ENCODE results near the gene NELFA. TPM values are rescaled to one million over a fixed set of nuclear protein-coding genes. Genes with fewer than 3 reads are reported as not detected.

The NELFA gene
- total and polyA plus RNA-seq, 9 donors, result 14.8 to 32.5 (median 23.3) TPM

- H3K4me1 ChIP-seq (ENCODE audit: control insufficient read depth, insufficient read depth, low read length), result peaks cover 8% of the 10 kb centered on the region
- H3K4me3 ChIP-seq (ENCODE audit: low read length), result no peak overlapping the region
- WGBS (ENCODE audit: insufficient coverage), result 85% methylated on average over 28 of the region's 34 CpGs
- no peak overlapping the region for H3K27ac ChIP-seq (ENCODE audit: low read length)
- DNase-seq, result no peak
- no peaks in the 10 kb centered on the region for H3K27me3 ChIP-seq (ENCODE audit: control insufficient read depth, insufficient read depth, low read length)
- peaks cover 95% of the 10 kb centered on the region for H3K36me3 ChIP-seq (ENCODE audit: control insufficient read depth, insufficient read depth, low read length)
- no peaks in the 10 kb centered on the region for H3K9me3 ChIP-seq (replicated peaks; ENCODE audit: control insufficient read depth, low read depth, low read length)
These were observed 25.5 kb downstream of the NELFA start for GRCh38 chr4:1983053-1983845.

- Histone ChIP-seq H3K27me3 (ENCODE audit: control insufficient read depth, insufficient read depth, low read length) (no peaks in the 10 kb centered on the region), H3K4me1 (ENCODE audit: control insufficient read depth, insufficient read depth, low read length) (peaks cover 8% of the 10 kb centered on the region), H3K4me3 (ENCODE audit: low read length) (no peak overlapping the region), H3K36me3 (ENCODE audit: control insufficient read depth, insufficient read depth, low read length) (peaks cover 94% of the 10 kb centered on the region), H3K27ac (ENCODE audit: low read length) (no peak overlapping the region), H3K9me3 (replicated peaks; ENCODE audit: control insufficient read depth, low read depth, low read length) (no peaks in the 10 kb centered on the region)
- WGBS (ENCODE audit: insufficient coverage), result 85% methylated on average over 4 of the region's 16 CpGs
- no peak for DNase-seq
These were observed 26.4 kb downstream of the NELFA start for GRCh38 chr4:1982124-1983052.

GRCh38 chr4:1981251-1982058, 27.3 kb downstream of the NELFA start:
- Histone ChIP-seq H3K27ac (ENCODE audit: low read length) (no peak overlapping the region), H3K4me1 (ENCODE audit: control insufficient read depth, insufficient read depth, low read length) (peaks cover 16% of the 10 kb centered on the region), H3K36me3 (ENCODE audit: control insufficient read depth, insufficient read depth, low read length) (peaks cover 94% of the 10 kb centered on the region), H3K9me3 (replicated peaks; ENCODE audit: control insufficient read depth, low read depth, low read length) (no peaks in the 10 kb centered on the region), H3K4me3 (ENCODE audit: low read length) (no peak overlapping the region), H3K27me3 (ENCODE audit: control insufficient read depth, insufficient read depth, low read length) (no peaks in the 10 kb centered on the region)
- DNase-seq, result no peak
- 71% methylated on average over 11 of the region's 22 CpGs for WGBS (ENCODE audit: insufficient coverage)

- WGBS (ENCODE audit: insufficient coverage), result 91% methylated on average over 7 of the region's 16 CpGs
These were observed 28.2 kb downstream of the NELFA start for GRCh38 chr4:1980561-1981041.

GRCh38 chr4:1979477-1980196, 29.1 kb downstream of the NELFA start:
- H3K4me3 ChIP-seq (ENCODE audit: low read length), result no peak overlapping the region
- H3K9me3 ChIP-seq (replicated peaks; ENCODE audit: control insufficient read depth, low read depth, low read length), result no peaks in the 10 kb centered on the region
- peaks cover 94% of the 10 kb centered on the region for H3K36me3 ChIP-seq (ENCODE audit: control insufficient read depth, insufficient read depth, low read length)
- no peak overlapping the region for H3K27ac ChIP-seq (ENCODE audit: low read length)
- WGBS (ENCODE audit: insufficient coverage), result 78% methylated on average over 11 of the region's 22 CpGs
- H3K27me3 ChIP-seq (ENCODE audit: control insufficient read depth, insufficient read depth, low read length), result no peaks in the 10 kb centered on the region
- H3K4me1 ChIP-seq (ENCODE audit: control insufficient read depth, insufficient read depth, low read length), result peaks cover 21% of the 10 kb centered on the region
- no peak for DNase-seq

More at GRCh38 chr4:1980561-1981041, 28.2 kb downstream of the NELFA start:
- Histone ChIP-seq H3K27ac (ENCODE audit: low read length) (no peak overlapping the region), H3K36me3 (ENCODE audit: control insufficient read depth, insufficient read depth, low read length) (peaks cover 93% of the 10 kb centered on the region), H3K9me3 (replicated peaks; ENCODE audit: control insufficient read depth, low read depth, low read length) (no peaks in the 10 kb centered on the region), H3K4me1 (ENCODE audit: control insufficient read depth, insufficient read depth, low read length) (peaks cover 21% of the 10 kb centered on the region), H3K27me3 (ENCODE audit: control insufficient read depth, insufficient read depth, low read length) (no peaks in the 10 kb centered on the region), H3K4me3 (ENCODE audit: low read length) (no peak overlapping the region)
- DNase-seq, result no peak

GRCh38 chr4:1978741-1979476, 29.9 kb downstream of the NELFA start:
- peaks cover 21% of the 10 kb centered on the region for H3K4me1 ChIP-seq (ENCODE audit: control insufficient read depth, insufficient read depth, low read length)
- no peak overlapping the region for H3K27ac ChIP-seq (ENCODE audit: low read length)
- no peak for DNase-seq
- 86% methylated on average over 29 of the region's 45 CpGs for WGBS (ENCODE audit: insufficient coverage)
- no peaks in the 10 kb centered on the region for H3K9me3 ChIP-seq (replicated peaks; ENCODE audit: control insufficient read depth, low read depth, low read length)
- H3K4me3 ChIP-seq (ENCODE audit: low read length), result no peak overlapping the region
- H3K27me3 ChIP-seq (ENCODE audit: control insufficient read depth, insufficient read depth, low read length), result no peaks in the 10 kb centered on the region
- H3K36me3 ChIP-seq (ENCODE audit: control insufficient read depth, insufficient read depth, low read length), result peaks cover 93% of the 10 kb centered on the region

GRCh38 chr4:1978226-1978625, 30.5 kb downstream of the NELFA start:
- H3K27me3 ChIP-seq (ENCODE audit: control insufficient read depth, insufficient read depth, low read length), result no peaks in the 10 kb centered on the region
- 90% methylated on average over 12 of the region's 13 CpGs for WGBS (ENCODE audit: insufficient coverage)
- peaks cover 93% of the 10 kb centered on the region for H3K36me3 ChIP-seq (ENCODE audit: control insufficient read depth, insufficient read depth, low read length)
- H3K27ac ChIP-seq (ENCODE audit: low read length), result no peak overlapping the region
- no peak overlapping the region for H3K4me3 ChIP-seq (ENCODE audit: low read length)
- H3K4me1 ChIP-seq (ENCODE audit: control insufficient read depth, insufficient read depth, low read length), result peaks cover 21% of the 10 kb centered on the region
- no peaks in the 10 kb centered on the region for H3K9me3 ChIP-seq (replicated peaks; ENCODE audit: control insufficient read depth, low read depth, low read length)
- no peak for DNase-seq

GRCh38 chr4:1976416-1977352, 32.1 kb downstream of the NELFA start:
- H3K27ac ChIP-seq (ENCODE audit: low read length), result peak overlapping the region; percentile 13
- peaks cover 21% of the 10 kb centered on the region for H3K4me1 ChIP-seq (ENCODE audit: control insufficient read depth, insufficient read depth, low read length)
- peak; percentile 58 for DNase-seq
- peaks cover 88% of the 10 kb centered on the region for H3K36me3 ChIP-seq (ENCODE audit: control insufficient read depth, insufficient read depth, low read length)
- H3K27me3 ChIP-seq (ENCODE audit: control insufficient read depth, insufficient read depth, low read length), result no peaks in the 10 kb centered on the region
- H3K4me3 ChIP-seq (ENCODE audit: low read length), result no peak overlapping the region
- no peaks in the 10 kb centered on the region for H3K9me3 ChIP-seq (replicated peaks; ENCODE audit: control insufficient read depth, low read depth, low read length)
- WGBS (ENCODE audit: insufficient coverage), result 94% methylated on average over 33 of the region's 35 CpGs
